HepG2 (cell line): ENCODE results near the gene SYT1. TPM values are rescaled to one million over a fixed set of nuclear protein-coding genes. Genes with fewer than 3 reads are reported as not detected.

Source experiments
- ATAC-seq: fragments of 200-7000 bp; cut with Tn5 transposase; 3 replicates; pipeline ENCODE4 v1.9.1; 2020; ENCODE audit warnings: mild to moderate bottlenecking, moderate library complexity
- BruUV-seq: library from RNA; stranded (reverse); fragments of 400-500 nt; replicated peaks from 2 replicates; lab custom pipeline; 2021; lab: Mats Ljungman, UMichigan
- CTCF ChIA-PET: fragments of 300-600 bp; formaldehyde crosslinking; extraction: SDS; loops from one replicate; lab custom pipeline; 2021; ENCODE audit warnings: low total read pairs, inconsistent platforms, low intra/inter-chr PET ratio; lab: Yijun Ruan, JAX
- POLR2A ChIA-PET: fragments of 350-600 bp; sonication (Branson Sonifier 250); formaldehyde crosslinking; loops from one replicate; lab custom pipeline; 2020; ENCODE audit warnings: antibody characterized with exemption, inconsistent platforms; lab: Yijun Ruan, JAX
- DNase-seq: peaks from one replicate; pipeline ENCODE4 v3.0.0-alpha.2; 2015; ENCODE audit warnings: low spot score
- FAIRE-seq: peaks from 3 replicates; lab custom pipeline; 2011; peaks lifted over from hg19 to GRCh38; lab: Jason Lieb, UNC
- H2AFZ ChIP-seq: one replicate; pipeline ENCODE4 v1.6.1; 2011; ENCODE audit warnings: low read length, inconsistent platforms
- H3K27ac ChIP-seq: fragments of 300-600 bp; 3 replicates; pipeline ENCODE4 v1.8.0; 2011; ENCODE audit warnings: mixed run types, mild to moderate bottlenecking, mixed read lengths, low read length, inconsistent platforms; ENCODE audit not compliant: insufficient read depth; ENCODE audit errors: extremely low read length
- H3K27me3 ChIP-seq, 2 experiments: fragments of 200-600 bp in 1 of 2; 2 replicates in 1 of 2; 3 replicates in 1 of 2; pipeline versions ENCODE4 v1.6.0 to v1.8.0; 2011; ENCODE audit warnings: low read length in 2 of 2, mild to moderate bottlenecking in 2 of 2, moderate library complexity in 2 of 2, inconsistent platforms in 1 of 2; ENCODE audit not compliant: insufficient read depth in 2 of 2, control insufficient read depth in 1 of 2
- H3K36me3 ChIP-seq, 2 experiments: fragments of 200-600 bp in 1 of 2; replicated peaks in 1 of 2; 2 replicates in 1 of 2; 3 replicates in 1 of 2; pipeline versions ENCODE4 v1.5.1 to v1.8.0; 2011; ENCODE audit warnings: low read length in 2 of 2, inconsistent platforms in 1 of 2; ENCODE audit not compliant: insufficient read depth in 2 of 2, control insufficient read depth in 1 of 2
- H3K4me1 ChIP-seq: 2 replicates; pipeline ENCODE4 v1.5.1; 2012; ENCODE audit warnings: low read length, inconsistent platforms; ENCODE audit not compliant: insufficient read depth
- H3K4me2 ChIP-seq: 2 replicates; pipeline ENCODE4 v1.6.0; 2011; ENCODE audit warnings: low read depth, low read length, inconsistent platforms
- H3K4me3 ChIP-seq, 3 experiments: fragments of 200-600 bp in 1 of 3; sonication (generic), shearing (Covaris generic) in 1 of 3; replicated peaks in 1 of 3; 2 replicates each; pipeline ENCODE4 v1.5.1; 2011 to 2016; ENCODE audit warnings: low read length in 3 of 3, inconsistent platforms in 2 of 3, low read depth in 2 of 3, mild to moderate bottlenecking in 2 of 3, control low read depth in 1 of 3, mixed read lengths in 1 of 3; ENCODE audit not compliant: insufficient read depth in 1 of 3
- H3K79me2 ChIP-seq: one replicate; pipeline ENCODE4 v1.6.1; 2011; ENCODE audit warnings: low read length, inconsistent platforms; ENCODE audit not compliant: insufficient read depth
- H3K9ac ChIP-seq: 2 replicates; pipeline ENCODE4 v1.6.0; 2011; ENCODE audit warnings: mild to moderate bottlenecking, low read depth, low read length, inconsistent platforms; ENCODE audit not compliant: insufficient read depth
- H3K9me3 ChIP-seq: 2 replicates; pipeline ENCODE4 v1.5.1; 2012; ENCODE audit warnings: mild to moderate bottlenecking, low read length
- H4K20me1 ChIP-seq: 2 replicates; pipeline ENCODE4 v1.6.0; 2011; ENCODE audit warnings: inconsistent platforms, mild to moderate bottlenecking, low read length, moderate library complexity; ENCODE audit not compliant: insufficient read depth
- CCDC6 ChIP-seq: sonication (generic); formaldehyde crosslinking; IDR thresholded peaks from 2 replicates; pipeline ENCODE4 v1.8.1; 2022; ENCODE audit warnings: mild to moderate bottlenecking, missing genetic modification reagents, moderate library complexity
- CEBPB ChIP-seq: IDR thresholded peaks from 2 replicates; pipeline ENCODE4 v1.6.1; 2011; ENCODE audit warnings: low read depth, low read length, improper control_type of control experiment, borderline replicate concordance
- MAFF ChIP-seq: IDR thresholded peaks from 2 replicates; pipeline ENCODE4 v1.6.1; 2011; ENCODE audit warnings: low read depth, low read length, improper control_type of control experiment
- MAFK ChIP-seq, 2 experiments: IDR thresholded peaks in 1 of 2; conservative IDR thresholded peaks in 1 of 2; 2 replicates each; pipeline ENCODE4 v1.6.1; 2011; ENCODE audit warnings: improper control_type of control experiment in 2 of 2, low read length in 2 of 2
- NFE2 ChIP-seq: sonication (generic); formaldehyde crosslinking; IDR thresholded peaks from 2 replicates; pipeline ENCODE4 v1.4.0; 2020; ENCODE audit warnings: missing genetic modification reagents
- WGBS: methylation state at CpG from one replicate; pipeline ENCODE4 v1.1.6; 2017; ENCODE audit warnings: low lambda C conversion rate; 5-methylcytosine and 5-hydroxymethylcytosine counted together
- in situ Hi-C: cut with HindIII; loops from 2 replicates; pipeline ENCODE4 v1.10.0; 2017; ENCODE audit warnings: low pct_unique_long_range_greater_than_20kb; ENCODE audit not compliant: extremely low pct_ligation_motif_present
- intact Hi-C: fragments of 100-400 bp; cut with micrococcal nuclease; formaldehyde crosslinking; loops from one replicate; pipeline ENCODE4 v1.10.0; 2022; ENCODE audit not compliant: unreplicated experiment
- polyA plus RNA-seq, 8 experiments: library from polyadenylated mRNA; depleted of rRNA in 3 of 8; stranded (reverse) in 7 of 8; unstranded in 1 of 8; fragments of >200 nt; fragmentation: Illumina TruSeq in 4 of 8; extraction: Trizol in 4 of 8; gene quantifications; 2 replicates each; pipeline versions ENCODE4 v1.2.1 to v1.2.3, GENCODE V29; 2011 to 2016; ENCODE audit warnings: low read depth in 4 of 8, missing spikeins in 1 of 8, mixed read lengths in 1 of 8; ENCODE audit not compliant: insufficient read depth in 1 of 8
- total RNA-seq, 5 experiments: library from RNA; depleted of rRNA; stranded (reverse); fragments of >200 nt; fragmentation: Illumina TruSeq; extraction: Trizol; gene quantifications; 2 replicates each; pipeline ENCODE4 v1.2.3, GENCODE V29; 2016; ENCODE audit warnings: low read depth in 1 of 5

The SYT1 gene
- total and polyA plus RNA-seq, 2 of the 13 experiments (the other 11 are each of a cell fraction or from before 2014, with no cell fraction given) = not detected

DNA sequence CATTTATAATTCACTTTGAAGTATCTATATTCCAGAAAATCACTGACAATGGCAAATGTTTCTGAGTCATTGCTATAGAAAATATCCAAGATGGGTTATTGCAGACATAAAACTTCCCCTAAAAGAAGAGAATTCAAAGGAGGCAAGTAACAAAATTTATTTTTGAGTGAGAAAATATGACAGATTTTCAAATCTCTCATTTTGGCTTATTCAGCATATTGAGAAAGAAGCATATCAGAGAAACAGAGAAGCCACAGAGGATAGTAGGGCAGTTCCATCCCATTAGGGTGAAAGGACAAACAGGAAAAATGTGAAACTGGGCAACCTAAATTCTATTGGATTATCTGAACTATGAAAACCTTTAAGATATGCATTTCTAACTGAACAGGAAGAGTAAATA lies 85.0 kb downstream of the SYT1 start:
- FAIRE-seq = no peak
- Histone ChIP-seq H2AFZ (no peak overlapping the region), H3K9me3 (no peaks in the 10 kb centered on the region), H3K79me2 (no peaks in the 10 kb centered on the region), H4K20me1 (no peaks in the 10 kb centered on the region)
- BruUV-seq = no TSS peak
- intact Hi-C loops = no loop called here
- TF ChIP-seq MAFK (conservative IDR thresholded peaks at IDR 0.05 in 1 of 2, IDR thresholded peaks at IDR 0.05 in 1 of 2; ENCODE audit: low read length in 2 of 2) = peak; percentile 47 to 64
- TF ChIP-seq NFE2 (CRISPR knock-in tag) = no peak
- TF ChIP-seq MAFF = peak; percentile 26; the same call in 1 of the 2 replicates
- TF ChIP-seq, all 625 proteins: peak for 2
- Histone ChIP-seq H3K9ac (no peak overlapping the region), H3K4me1 (no peaks in the 10 kb centered on the region), H3K36me3 (no peaks in the 10 kb centered on the region), H3K27ac (no peak overlapping the region), H3K4me2 (no peak overlapping the region), H3K27me3 (no peaks in the 10 kb centered on the region), H3K4me3 (no peak overlapping the region)
- POLR2A ChIA-PET = no interaction called here
- in situ Hi-C loops = no loop called here
- CTCF ChIA-PET = no interaction called here
- no peak for ATAC-seq
- no peak for DNase-seq

DNA sequence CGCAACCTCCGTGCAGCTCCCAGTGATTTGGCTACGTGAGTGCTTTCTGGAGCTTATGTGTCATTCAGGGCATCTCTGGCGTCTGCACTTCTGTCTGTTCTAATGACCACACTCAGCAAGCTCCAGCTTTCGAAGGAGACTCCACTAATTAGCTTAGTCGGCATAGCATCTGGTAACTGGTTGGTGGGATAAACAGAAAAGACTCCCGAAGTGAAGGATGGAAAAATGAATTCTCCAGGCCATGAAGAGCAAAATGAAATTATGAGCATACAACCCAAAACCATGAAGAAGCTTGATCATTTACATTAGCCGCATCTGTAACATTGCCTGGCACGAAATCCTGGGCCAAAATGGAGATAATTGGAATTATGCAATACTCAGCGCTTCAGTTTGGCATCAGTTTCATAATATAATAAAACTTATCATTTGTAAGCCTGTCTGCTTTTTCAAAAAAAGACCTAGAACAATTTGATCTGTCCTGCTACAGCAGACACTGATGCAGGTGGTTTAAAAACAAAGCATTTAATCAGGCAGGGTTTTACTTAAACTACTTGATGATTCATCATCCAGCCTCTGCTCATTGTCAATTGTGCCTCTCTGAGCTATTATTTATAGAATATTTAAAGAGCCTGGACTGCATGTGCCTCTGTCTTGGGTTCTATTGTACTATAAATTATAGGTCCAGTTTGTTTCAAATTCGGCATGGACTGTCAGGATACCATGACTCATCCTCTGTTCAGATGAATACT lies 87.4 kb downstream of the SYT1 start:
- Histone ChIP-seq H3K9ac (no peak overlapping the region), H3K27ac (no peak overlapping the region), H3K36me3 (no peaks in the 10 kb centered on the region), H3K27me3 (no peaks in the 10 kb centered on the region), H3K9me3 (no peaks in the 10 kb centered on the region), H3K4me1 (no peaks in the 10 kb centered on the region), H4K20me1 (no peaks in the 10 kb centered on the region), H3K4me3 (no peak overlapping the region), H2AFZ (no peak overlapping the region), H3K79me2 (no peaks in the 10 kb centered on the region), H3K4me2 (no peak overlapping the region)
- intact Hi-C loops = no loop called here
- 2% methylated on average over 11 of the region's 11 CpGs for WGBS
- CTCF ChIA-PET = no interaction called here
- ATAC-seq (no peak), DNase-seq (no peak), FAIRE-seq (no peak)
- POLR2A ChIA-PET = no interaction called here
- in situ Hi-C loops = no loop called here
- TF ChIP-seq CCDC6 (CRISPR knock-in tag) (no peak), CEBPB (0 out of 2 replicates have a peak, but pooled peaks have one; percentile 4)
- BruUV-seq = no TSS peak
